Osteoblast (primary cell): ENCODE results near the gene ABHD1. TPM values are rescaled to one million over a fixed set of nuclear protein-coding genes. Genes with fewer than 3 reads are reported as not detected.

Experiments used
- DNase-seq: peaks from one replicate; pipeline ENCODE4 v3.0.0; 2011; ENCODE audit warnings: low spot score, mixed read lengths; ENCODE audit not compliant: insufficient read length; ENCODE audit errors: missing footprints
- H2AFZ ChIP-seq: 2 replicates; pipeline ENCODE4 v1.6.0; 2011; ENCODE audit warnings: mild to moderate bottlenecking, low read length
- H3K27ac ChIP-seq: 2 replicates; pipeline ENCODE4 v1.5.1; 2011; ENCODE audit warnings: mild to moderate bottlenecking, low read depth, low read length, moderate library complexity
- H3K27me3 ChIP-seq: 2 replicates; pipeline ENCODE4 v1.6.0; 2012; ENCODE audit warnings: mild to moderate bottlenecking, control low read depth, inconsistent platforms, low read length, moderate library complexity; ENCODE audit not compliant: insufficient read depth
- H3K36me3 ChIP-seq: 2 replicates; pipeline ENCODE4 v1.5.1; 2011; ENCODE audit warnings: mild to moderate bottlenecking, low read length, control low read depth, moderate library complexity; ENCODE audit not compliant: insufficient read depth
- H3K4me1 ChIP-seq: 2 replicates; pipeline ENCODE4 v1.5.1; 2011; ENCODE audit warnings: mild to moderate bottlenecking, low read length, control low read depth, moderate library complexity; ENCODE audit not compliant: insufficient read depth
- H3K4me2 ChIP-seq: 2 replicates; pipeline ENCODE4 v1.6.0; 2011; ENCODE audit warnings: mild to moderate bottlenecking, low read length; ENCODE audit not compliant: insufficient read depth
- H3K4me3 ChIP-seq: fragments of 200-600 bp; sonication (generic); 3 replicates; pipeline ENCODE4 v1.5.1; 2012; ENCODE audit warnings: mild to moderate bottlenecking, low read length, inconsistent platforms; ENCODE audit not compliant: insufficient read depth
- H3K79me2 ChIP-seq: 2 replicates; pipeline ENCODE4 v1.6.0; 2012; ENCODE audit warnings: mild to moderate bottlenecking, low read length, control low read depth, inconsistent platforms; ENCODE audit not compliant: insufficient read depth
- H3K9me3 ChIP-seq: 2 replicates; pipeline ENCODE4 v1.5.1; 2011; ENCODE audit warnings: low read depth, low read length, control low read depth
- H4K20me1 ChIP-seq: 2 replicates; pipeline ENCODE4 v1.6.0; 2012; ENCODE audit warnings: mild to moderate bottlenecking, low read length, control low read depth; ENCODE audit not compliant: insufficient read depth
- total RNA-seq: library from RNA; depleted of rRNA; stranded (reverse); fragments of >200 nt; gene quantifications from 2 replicates; pipeline ENCODE4 v1.2.3, GENCODE V29; 2012
- TF ChIP-seq, protein P1 (sequence below): IDR thresholded peaks from 2 replicates; pipeline ENCODE4 v1.5.1; 2011; ENCODE audit warnings: mild to moderate bottlenecking, low read depth, low read length, moderate library complexity; ENCODE audit errors: extremely low read depth

The ABHD1 gene
- total RNA-seq, 1 donor = under 0.01 TPM

DNA sequence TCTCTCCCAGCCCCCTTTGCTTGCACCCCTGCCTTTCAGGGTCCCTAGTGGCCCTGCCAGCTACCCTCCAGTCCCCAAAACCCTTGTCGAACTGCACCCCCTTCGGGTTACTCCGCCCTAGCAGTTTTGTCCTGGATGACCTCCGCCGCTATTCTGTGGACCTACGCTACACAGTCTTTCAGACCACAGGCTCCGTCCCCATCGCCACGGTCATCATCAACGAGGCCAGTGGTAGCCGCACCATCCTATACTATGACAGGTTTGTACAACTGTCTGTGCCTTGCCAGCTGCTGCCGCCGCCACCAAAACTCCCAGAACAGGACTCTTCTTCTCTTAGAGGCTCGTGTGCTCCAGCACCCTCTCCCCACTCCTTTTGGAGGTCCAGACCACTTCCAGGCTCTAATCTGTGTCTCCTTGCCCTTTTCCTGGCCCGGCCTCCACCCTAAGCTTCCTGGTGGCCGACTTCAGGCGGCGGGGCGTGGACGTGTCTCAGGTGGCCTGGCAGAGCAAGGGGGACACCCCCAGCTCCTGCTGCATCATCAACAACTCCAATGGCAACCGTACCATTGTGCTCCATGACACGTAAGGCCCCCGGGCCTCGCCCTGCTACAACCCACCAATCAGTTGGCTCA, 29.1 kb upstream of the ABHD1 start:
- Histone ChIP-seq H3K36me3 (no peaks in the 10 kb centered on the region), H3K4me3 (no peak overlapping the region), H4K20me1 (no peaks in the 10 kb centered on the region), H3K4me2 (no peak overlapping the region), H3K4me1 (peaks cover 5% of the 10 kb centered on the region), H3K9me3 (no peaks in the 10 kb centered on the region), H3K27me3 (no peaks in the 10 kb centered on the region), H2AFZ (no peak overlapping the region), H3K27ac (no peak overlapping the region), H3K79me2 (no peaks in the 10 kb centered on the region)
- DNase-seq = peak; percentile 59
- TF ChIP-seq, protein P1, sequence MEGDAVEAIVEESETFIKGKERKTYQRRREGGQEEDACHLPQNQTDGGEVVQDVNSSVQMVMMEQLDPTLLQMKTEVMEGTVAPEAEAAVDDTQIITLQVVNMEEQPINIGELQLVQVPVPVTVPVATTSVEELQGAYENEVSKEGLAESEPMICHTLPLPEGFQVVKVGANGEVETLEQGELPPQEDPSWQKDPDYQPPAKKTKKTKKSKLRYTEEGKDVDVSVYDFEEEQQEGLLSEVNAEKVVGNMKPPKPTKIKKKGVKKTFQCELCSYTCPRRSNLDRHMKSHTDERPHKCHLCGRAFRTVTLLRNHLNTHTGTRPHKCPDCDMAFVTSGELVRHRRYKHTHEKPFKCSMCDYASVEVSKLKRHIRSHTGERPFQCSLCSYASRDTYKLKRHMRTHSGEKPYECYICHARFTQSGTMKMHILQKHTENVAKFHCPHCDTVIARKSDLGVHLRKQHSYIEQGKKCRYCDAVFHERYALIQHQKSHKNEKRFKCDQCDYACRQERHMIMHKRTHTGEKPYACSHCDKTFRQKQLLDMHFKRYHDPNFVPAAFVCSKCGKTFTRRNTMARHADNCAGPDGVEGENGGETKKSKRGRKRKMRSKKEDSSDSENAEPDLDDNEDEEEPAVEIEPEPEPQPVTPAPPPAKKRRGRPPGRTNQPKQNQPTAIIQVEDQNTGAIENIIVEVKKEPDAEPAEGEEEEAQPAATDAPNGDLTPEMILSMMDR = no peak

DNA sequence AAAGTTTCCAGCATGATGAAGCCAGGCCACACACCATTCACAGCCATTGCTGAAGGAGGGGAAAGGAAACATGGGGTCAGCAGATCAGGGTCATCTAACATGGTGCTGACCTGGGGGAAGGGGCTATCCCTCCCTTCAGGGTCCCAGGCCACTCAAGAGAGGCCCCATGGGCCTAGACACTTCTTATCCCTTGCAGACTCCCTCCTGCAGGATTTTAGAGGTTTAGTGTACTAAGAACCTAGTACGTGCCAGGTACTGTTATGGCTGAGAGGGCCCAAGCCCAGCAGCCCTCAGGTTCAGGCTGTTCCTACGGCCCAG, 28.2 kb upstream of the ABHD1 start:
- H3K79me2 ChIP-seq = no peaks in the 10 kb centered on the region
- no peak overlapping the region for H3K4me2 ChIP-seq
- no peaks in the 10 kb centered on the region for H3K9me3 ChIP-seq
- H3K27ac ChIP-seq = no peak overlapping the region
- TF ChIP-seq, protein P1 = no peak
- no peaks in the 10 kb centered on the region for H3K36me3 ChIP-seq
- H3K4me1 ChIP-seq = peaks cover 5% of the 10 kb centered on the region
- H3K27me3 ChIP-seq = no peaks in the 10 kb centered on the region
- DNase-seq = no peak
- H3K4me3 ChIP-seq = no peak overlapping the region
- no peak overlapping the region for H2AFZ ChIP-seq
- H4K20me1 ChIP-seq = no peaks in the 10 kb centered on the region

DNA sequence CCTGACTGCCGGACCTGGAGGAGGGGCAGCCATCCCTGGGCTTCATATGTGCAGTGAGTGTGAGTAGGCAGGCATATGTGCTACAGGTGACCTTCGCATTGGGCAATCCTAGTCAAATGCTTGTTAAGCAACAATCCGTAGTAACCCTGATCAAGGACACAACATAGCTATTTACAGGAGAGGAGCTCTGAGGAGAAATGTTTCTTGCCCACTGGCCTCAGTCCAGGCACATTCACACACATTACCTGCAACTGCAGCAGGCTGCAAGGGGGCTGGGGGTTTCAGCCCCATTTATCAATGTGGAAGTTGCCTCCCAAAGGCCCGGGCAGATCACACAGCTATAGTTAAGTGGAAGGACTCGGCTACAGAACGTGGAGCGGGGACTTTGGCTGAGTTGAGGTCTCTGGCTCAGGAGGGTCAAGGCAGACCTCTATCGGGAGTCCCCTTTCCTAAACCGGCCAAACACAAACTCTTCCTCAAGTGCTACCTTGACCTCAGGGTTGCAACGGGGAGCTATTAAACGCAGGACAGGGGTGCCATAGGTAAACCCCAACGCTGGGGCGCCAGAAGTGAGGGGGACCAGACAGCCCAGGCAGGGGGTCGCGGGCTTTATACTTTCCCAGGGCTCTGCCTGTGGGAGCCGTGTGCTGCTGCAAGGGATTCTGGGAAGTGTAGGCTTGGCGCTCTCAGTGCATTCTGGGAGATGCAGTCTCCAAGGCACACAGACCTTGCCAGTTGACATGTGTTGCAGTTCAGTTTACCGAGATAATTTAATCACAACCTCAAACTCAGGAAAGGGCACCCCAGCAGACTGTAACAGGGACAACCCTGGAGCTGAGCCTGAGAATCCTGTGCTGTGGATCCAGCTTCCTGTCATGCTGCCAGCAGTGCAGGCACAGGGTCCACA, 27.6 kb upstream of the ABHD1 start:
- H3K9me3 ChIP-seq = no peaks in the 10 kb centered on the region
- peak overlapping the region; percentile 84 for H3K4me2 ChIP-seq
- H2AFZ ChIP-seq = peak overlapping the region; percentile 97
- no peaks in the 10 kb centered on the region for H3K79me2 ChIP-seq
- TF ChIP-seq, protein P1 = no peak
- no peak overlapping the region for H3K27ac ChIP-seq
- peak; percentile 99 for DNase-seq
- H3K36me3 ChIP-seq = no peaks in the 10 kb centered on the region
- H3K4me1 ChIP-seq = peaks cover 5% of the 10 kb centered on the region
- peak overlapping the region; percentile 66 for H3K4me3 ChIP-seq
- no peaks in the 10 kb centered on the region for H3K27me3 ChIP-seq
- H4K20me1 ChIP-seq = no peaks in the 10 kb centered on the region

DNA sequence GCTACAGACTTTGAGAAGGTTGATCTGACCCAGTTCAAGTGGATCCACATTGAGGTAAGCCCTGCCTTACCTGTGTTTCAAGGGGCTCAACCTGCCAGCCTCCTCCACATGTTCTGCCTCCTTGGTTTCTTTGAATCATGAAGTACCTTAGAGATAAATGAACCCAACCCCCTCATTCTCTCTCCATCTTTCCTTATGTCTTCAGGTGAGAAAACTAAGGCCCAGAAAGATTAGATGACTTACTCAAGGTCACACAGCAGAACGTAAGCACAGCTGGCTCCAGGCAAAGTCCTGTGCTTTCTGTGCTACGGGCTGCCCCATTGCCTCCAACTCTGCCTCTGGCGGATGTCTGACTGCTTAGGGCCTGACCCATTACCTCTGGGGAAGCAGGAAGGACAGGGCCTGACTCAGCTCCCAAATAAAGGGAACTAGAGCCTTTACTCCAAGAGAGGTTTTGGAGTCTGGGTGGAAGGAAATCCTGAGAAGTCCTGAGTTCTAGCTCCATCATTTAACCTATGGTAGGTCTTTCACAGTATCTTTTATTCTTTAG, 26.8 kb upstream of the ABHD1 start:
- Histone ChIP-seq H3K9me3 (no peaks in the 10 kb centered on the region), H3K79me2 (no peaks in the 10 kb centered on the region), H3K4me3 (no peak overlapping the region), H3K27me3 (no peaks in the 10 kb centered on the region), H3K4me2 (no peak overlapping the region), H3K4me1 (peaks cover 5% of the 10 kb centered on the region), H4K20me1 (no peaks in the 10 kb centered on the region), H2AFZ (no peak overlapping the region), H3K36me3 (no peaks in the 10 kb centered on the region), H3K27ac (no peak overlapping the region)
- TF ChIP-seq, protein P1 = no peak
- peak; percentile 69 for DNase-seq
